GM23338 (cell line): ENCODE measurements around the gene CHODL. TPM values are rescaled to one million over a fixed set of nuclear protein-coding genes. Genes with fewer than 3 reads are reported as not detected.

Experiments used
- ATAC-seq: fragments of 200-7000 bp; cut with Tn5 transposase; 3 replicates; pipeline ENCODE4 v1.9.1; 2020
- DNase-seq: peaks from one replicate; pipeline ENCODE4 v3.0.0-alpha.2; 2015; ENCODE audit warnings: low spot score
- H2AFZ ChIP-seq: fragments of 200-600 bp; sonication (generic); 2 replicates; pipeline ENCODE4 v1.8.0; 2016; ENCODE audit warnings: antibody characterized with exemption, mild to moderate bottlenecking, moderate library complexity
- H3F3A ChIP-seq: fragments of 200-600 bp; sonication (generic); replicated peaks from 2 replicates; pipeline ENCODE4 v1.8.0; 2017; ENCODE audit warnings: antibody characterized with exemption, mixed run types, low read depth
- H3K27ac ChIP-seq: fragments of 200-600 bp; sonication (generic); 2 replicates; pipeline ENCODE4 v1.6.1; 2016; ENCODE audit warnings: low read depth
- H3K27me3 ChIP-seq: fragments of 200-600 bp; sonication (generic); 2 replicates; pipeline ENCODE4 v1.8.0; 2016; ENCODE audit warnings: mild to moderate bottlenecking, mixed run types, moderate library complexity; ENCODE audit not compliant: insufficient read depth
- H3K36me3 ChIP-seq: fragments of 200-600 bp; sonication (generic); 2 replicates; pipeline ENCODE4 v1.8.0; 2016; ENCODE audit warnings: mild to moderate bottlenecking; ENCODE audit not compliant: insufficient read depth
- H3K4me1 ChIP-seq: fragments of 200-600 bp; sonication (generic); 2 replicates; pipeline ENCODE4 v1.8.0; 2016; ENCODE audit warnings: mild to moderate bottlenecking, moderate library complexity; ENCODE audit not compliant: insufficient read depth
- H3K4me2 ChIP-seq: fragments of 200-600 bp; sonication (generic); 2 replicates; pipeline ENCODE4 v1.7.1; 2017; ENCODE audit warnings: mixed run types
- H3K4me3 ChIP-seq: fragments of 200-600 bp; sonication (generic); 2 replicates; pipeline ENCODE4 v1.6.1; 2016; ENCODE audit warnings: mixed run types
- H3K79me2 ChIP-seq: fragments of 200-600 bp; sonication (generic); replicated peaks from 2 replicates; pipeline ENCODE4 v1.8.0; 2017; ENCODE audit warnings: mild to moderate bottlenecking; ENCODE audit not compliant: insufficient read depth
- H3K9me2 ChIP-seq: fragments of 200-600 bp; sonication (generic); 2 replicates; pipeline ENCODE4 v1.8.0; 2017; ENCODE audit not compliant: insufficient read depth
- H4K20me1 ChIP-seq: fragments of 200-600 bp; sonication (generic); replicated peaks from 2 replicates; pipeline ENCODE4 v1.8.0; 2017; ENCODE audit warnings: mild to moderate bottlenecking; ENCODE audit not compliant: insufficient read depth
- H3K27ac Mint-ChIP-seq: 2 replicates; pipeline ENCODE4 v1.8.0; 2020; ENCODE audit warnings: inconsistent platforms, mild to moderate bottlenecking, moderate library complexity, mixed read lengths
- H3K27me3 Mint-ChIP-seq: 3 replicates; pipeline ENCODE4 v1.8.0; 2022; ENCODE audit warnings: low read depth, mild to moderate bottlenecking, moderate library complexity, mixed read lengths, inconsistent platforms; ENCODE audit not compliant: insufficient read depth, poor library complexity
- H3K36me3 Mint-ChIP-seq: 3 replicates; pipeline ENCODE4 v1.8.0; 2021; ENCODE audit warnings: low read depth, mild to moderate bottlenecking, inconsistent platforms, moderate library complexity, mixed read lengths
- H3K4me1 Mint-ChIP-seq: 3 replicates; pipeline ENCODE4 v1.8.0; 2020; ENCODE audit warnings: mild to moderate bottlenecking, inconsistent platforms, mixed read lengths
- H3K4me3 Mint-ChIP-seq: 3 replicates; pipeline ENCODE4 v1.8.0; 2021; ENCODE audit warnings: moderate library complexity, mild to moderate bottlenecking, inconsistent platforms, mixed read lengths
- H3K9me3 Mint-ChIP-seq: 3 replicates; pipeline ENCODE4 v1.8.0; 2020; ENCODE audit warnings: moderate library complexity, mild to moderate bottlenecking, inconsistent platforms, mixed read lengths
- CREB1 ChIP-seq: fragments of 250-450 bp; sonication (Bioruptor Pico); IDR thresholded peaks from 2 replicates; pipeline ENCODE4 v1.5.0; 2020; ENCODE audit warnings: low read depth, mild to moderate bottlenecking, moderate library complexity
- CTCF ChIP-seq, 2 experiments: fragments of 200-600 bp in 1 of 2; sonication (generic) in 1 of 2; conservative IDR thresholded peaks; 2 replicates each; pipeline versions ENCODE4 v1.5.1 to v1.6.1; 2016 to 2017; ENCODE audit warnings: antibody characterized with exemption in 2 of 2, low read depth in 2 of 2, mild to moderate bottlenecking in 2 of 2, moderate library complexity in 1 of 2
- ETS1 ChIP-seq: IDR thresholded peaks from 2 replicates; pipeline ENCODE4 v1.6.1; 2016; ENCODE audit warnings: antibody characterized with exemption
- EZH2phosphoT487 ChIP-seq: fragments of 200-600 bp; sonication (generic); IDR thresholded peaks from one replicate; pipeline ENCODE4 v1.8.1; 2018; ENCODE audit warnings: antibody characterized with exemption; ENCODE audit not compliant: unreplicated experiment
- JUNB ChIP-seq: IDR thresholded peaks from one replicate; pipeline ENCODE4 v1.6.1; 2016; ENCODE audit warnings: antibody characterized with exemption; ENCODE audit not compliant: unreplicated experiment
- NANOG ChIP-seq: IDR thresholded peaks from 2 replicates; pipeline ENCODE4 v1.6.1; 2016; ENCODE audit warnings: antibody characterized with exemption, borderline replicate concordance
- STAT1 ChIP-seq: IDR thresholded peaks from one replicate; pipeline ENCODE4 v1.6.1; 2016; ENCODE audit warnings: antibody characterized with exemption; ENCODE audit not compliant: unreplicated experiment
- ZNF114 ChIP-seq: fragments of 250-450 bp; sonication (Bioruptor Pico); IDR thresholded peaks from 2 replicates; pipeline ENCODE4 v1.5.0; 2020; ENCODE audit warnings: mild to moderate bottlenecking, moderate library complexity
- ZNF331 ChIP-seq: fragments of 250-450 bp; sonication (Bioruptor Pico); IDR thresholded peaks from 2 replicates; pipeline ENCODE4 v1.5.0; 2020; ENCODE audit warnings: low read depth, mild to moderate bottlenecking, moderate library complexity
- ZNF462 ChIP-seq: fragments of 250-450 bp; sonication (Bioruptor Pico); IDR thresholded peaks from 2 replicates; pipeline ENCODE4 v1.5.0; 2020; ENCODE audit warnings: mild to moderate bottlenecking, moderate library complexity
- polyA plus RNA-seq: library from polyadenylated mRNA; unstranded; fragments of >200 nt; fragmentation: Nextera tagmentation; extraction: Ambion mirVana; gene quantifications from 2 replicates; pipeline ENCODE4 v1.2.1, GENCODE V29; 2016
- total RNA-seq: library from RNA; depleted of rRNA; stranded (reverse); fragments of >200 nt; shearing (Covaris generic); gene quantifications from 2 replicates; pipeline ENCODE4 v1.2.3, GENCODE V29; 2014

Gene CHODL
- total and polyA plus RNA-seq, 2 experiments from 2014 or later = 0.95 to 1.6 TPM

GRCh38 chr21:18269856-18270255, 25.2 kb downstream of the CHODL start:
- no peaks in the 10 kb centered on the region for H3F3A ChIP-seq
- H3K79me2 ChIP-seq = no peaks in the 10 kb centered on the region
- TF ChIP-seq ZNF114 (CRISPR knock-in tag) (no peak), EZH2phosphoT487 (no peak), ETS1 (no peak), CTCF (conservative IDR thresholded peaks at IDR 0.05; ENCODE audit: low read depth in 2 of 2) (no peak), ZNF331 (CRISPR knock-in tag) (no peak), JUNB (no peak), CREB1 (no peak), NANOG (no peak), STAT1 (no peak), ZNF462 (no peak)
- H3K27ac Mint-ChIP-seq = no peak overlapping the region
- H3K4me3 Mint-ChIP-seq = no peak overlapping the region
- H3K27me3 Mint-ChIP-seq = no peaks in the 10 kb centered on the region
- H3K4me1 ChIP-seq = no peaks in the 10 kb centered on the region
- no peaks in the 10 kb centered on the region for H3K36me3 ChIP-seq
- no peak for ATAC-seq
- no peak overlapping the region for H3K4me3 ChIP-seq
- H3K27ac ChIP-seq = no peak overlapping the region
- H3K36me3 Mint-ChIP-seq = no peaks in the 10 kb centered on the region
- no peaks in the 10 kb centered on the region for H3K27me3 ChIP-seq
- no peaks in the 10 kb centered on the region for H3K9me2 ChIP-seq
- H4K20me1 ChIP-seq = no peaks in the 10 kb centered on the region
- no peaks in the 10 kb centered on the region for H3K9me3 Mint-ChIP-seq
- H3K4me2 ChIP-seq = no peak overlapping the region
- DNase-seq = no peak
- no peak overlapping the region for H2AFZ ChIP-seq
- H3K4me1 Mint-ChIP-seq = no peaks in the 10 kb centered on the region
